ENCODE measurements around the gene DENND6B. TPM values are rescaled to one million over a fixed set of nuclear protein-coding genes. Genes with fewer than 3 reads are reported as not detected.

The DENND6B gene
- total RNA-seq, 1 experiment from 2014 or later: 2.5 TPM

DNA sequence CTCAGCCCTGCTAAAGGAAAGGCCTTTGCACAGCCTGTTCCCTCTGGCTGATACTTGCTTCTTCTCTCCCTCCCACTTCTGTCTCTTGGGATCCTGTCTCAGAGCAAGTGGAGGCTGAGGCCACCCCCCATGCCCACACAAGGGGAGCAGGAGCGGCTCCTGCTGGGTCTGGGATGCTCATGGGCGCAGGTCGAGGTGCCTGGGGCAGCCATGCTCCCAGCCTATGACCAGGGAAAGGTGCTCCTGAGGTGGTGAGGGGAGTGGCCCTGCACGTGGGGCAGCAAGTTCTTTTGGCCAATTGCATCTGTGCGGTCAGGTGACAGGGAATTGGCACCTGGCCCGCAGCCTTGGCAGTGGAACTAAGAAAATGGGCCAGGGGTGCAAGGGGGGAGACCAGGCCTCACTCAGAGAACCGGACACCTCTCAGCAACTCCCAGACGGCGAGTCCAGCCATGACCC is 58.1 kb downstream of the DENND6B start:
- no peaks in the 10 kb centered on the region; the same call in 1 of the 2 replicates for H3K36me3 Mint-ChIP-seq
- peaks cover 54% of the 10 kb centered on the region for H3K27me3 Mint-ChIP-seq (ENCODE audit: low read depth)
- no peaks in the 10 kb centered on the region for H3K9me3 Mint-ChIP-seq
- TF ChIP-seq SMAD3 (CRISPR knock-in tag; IDR thresholded peaks at IDR 0.05; ENCODE audit: borderline replicate concordance) (no peak), MAX (CRISPR knock-in tag; IDR thresholded peaks at IDR 0.05) (no peak), JAZF1 (CRISPR knock-in tag; IDR thresholded peaks at IDR 0.05) (no peak), ATF2 (CRISPR knock-in tag; IDR thresholded peaks at IDR 0.05; ENCODE audit: borderline replicate concordance, low read depth) (no peak), ZNF317 (CRISPR knock-in tag; IDR thresholded peaks at IDR 0.05; ENCODE audit: borderline replicate concordance, low read depth) (no peak), NR3C1 (CRISPR knock-in tag; conservative IDR thresholded peaks at IDR 0.05; ENCODE audit: low read depth) (no peak), ZNF416 (CRISPR knock-in tag; IDR thresholded peaks at IDR 0.05) (no peak)
- TF ChIP-seq, protein P1, sequence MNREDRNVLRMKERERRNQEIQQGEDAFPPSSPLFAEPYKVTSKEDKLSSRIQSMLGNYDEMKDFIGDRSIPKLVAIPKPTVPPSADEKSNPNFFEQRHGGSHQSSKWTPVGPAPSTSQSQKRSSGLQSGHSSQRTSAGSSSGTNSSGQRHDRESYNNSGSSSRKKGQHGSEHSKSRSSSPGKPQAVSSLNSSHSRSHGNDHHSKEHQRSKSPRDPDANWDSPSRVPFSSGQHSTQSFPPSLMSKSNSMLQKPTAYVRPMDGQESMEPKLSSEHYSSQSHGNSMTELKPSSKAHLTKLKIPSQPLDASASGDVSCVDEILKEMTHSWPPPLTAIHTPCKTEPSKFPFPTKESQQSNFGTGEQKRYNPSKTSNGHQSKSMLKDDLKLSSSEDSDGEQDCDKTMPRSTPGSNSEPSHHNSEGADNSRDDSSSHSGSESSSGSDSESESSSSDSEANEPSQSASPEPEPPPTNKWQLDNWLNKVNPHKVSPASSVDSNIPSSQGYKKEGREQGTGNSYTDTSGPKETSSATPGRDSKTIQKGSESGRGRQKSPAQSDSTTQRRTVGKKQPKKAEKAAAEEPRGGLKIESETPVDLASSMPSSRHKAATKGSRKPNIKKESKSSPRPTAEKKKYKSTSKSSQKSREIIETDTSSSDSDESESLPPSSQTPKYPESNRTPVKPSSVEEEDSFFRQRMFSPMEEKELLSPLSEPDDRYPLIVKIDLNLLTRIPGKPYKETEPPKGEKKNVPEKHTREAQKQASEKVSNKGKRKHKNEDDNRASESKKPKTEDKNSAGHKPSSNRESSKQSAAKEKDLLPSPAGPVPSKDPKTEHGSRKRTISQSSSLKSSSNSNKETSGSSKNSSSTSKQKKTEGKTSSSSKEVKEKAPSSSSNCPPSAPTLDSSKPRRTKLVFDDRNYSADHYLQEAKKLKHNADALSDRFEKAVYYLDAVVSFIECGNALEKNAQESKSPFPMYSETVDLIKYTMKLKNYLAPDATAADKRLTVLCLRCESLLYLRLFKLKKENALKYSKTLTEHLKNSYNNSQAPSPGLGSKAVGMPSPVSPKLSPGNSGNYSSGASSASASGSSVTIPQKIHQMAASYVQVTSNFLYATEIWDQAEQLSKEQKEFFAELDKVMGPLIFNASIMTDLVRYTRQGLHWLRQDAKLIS (CRISPR knock-in tag; IDR thresholded peaks at IDR 0.05; ENCODE audit: borderline replicate concordance): no peak
- POLR2A ChIA-PET: no interaction called here
- CTCF ChIA-PET: interaction anchor here (1.1 to 1.4 kb wide), 2 partner anchors 18 to 74 kb away, joined by 3 to 4 read pairs; partner anchors contain the start of gene HDAC10
- DNase-seq (ENCODE audit: low spot score): no peak
- no peak for ATAC-seq
- H3K27ac Mint-ChIP-seq: no peak overlapping the region
- peak overlapping the region; percentile 24; the same call in 1 of the 2 replicates for H3K4me3 Mint-ChIP-seq
- no peaks in the 10 kb centered on the region for H3K4me1 Mint-ChIP-seq

GRCh38 chr22:50267591-50268390 is 59.0 kb downstream of the DENND6B start:
- POLR2A ChIA-PET: interaction anchor here (1.1 to 1.3 kb wide), 3 partner anchors 15 to 40 kb away, joined by 3 to 4 read pairs (median 3); partner anchors contain the start of genes HDAC10 and PLXNB2
- CTCF ChIA-PET: interaction anchor here (0.5 to 2.4 kb wide), 19 partner anchors 8 to 258 kb away, joined by 3 to 20 read pairs (median 4); partner anchors contain the start of genes ADM2, HDAC10 and SCO2
- H3K36me3 Mint-ChIP-seq: no peaks in the 10 kb centered on the region
- ATAC-seq (peak; percentile 15), DNase-seq (ENCODE audit: low spot score) (peak; percentile 74)
- peaks cover 53% of the 10 kb centered on the region for H3K27me3 Mint-ChIP-seq (ENCODE audit: low read depth)
- no peaks in the 10 kb centered on the region for H3K9me3 Mint-ChIP-seq
- TF ChIP-seq PRRX2 (CRISPR knock-in tag; IDR thresholded peaks at IDR 0.05): no peak
- TF ChIP-seq, protein P2, sequence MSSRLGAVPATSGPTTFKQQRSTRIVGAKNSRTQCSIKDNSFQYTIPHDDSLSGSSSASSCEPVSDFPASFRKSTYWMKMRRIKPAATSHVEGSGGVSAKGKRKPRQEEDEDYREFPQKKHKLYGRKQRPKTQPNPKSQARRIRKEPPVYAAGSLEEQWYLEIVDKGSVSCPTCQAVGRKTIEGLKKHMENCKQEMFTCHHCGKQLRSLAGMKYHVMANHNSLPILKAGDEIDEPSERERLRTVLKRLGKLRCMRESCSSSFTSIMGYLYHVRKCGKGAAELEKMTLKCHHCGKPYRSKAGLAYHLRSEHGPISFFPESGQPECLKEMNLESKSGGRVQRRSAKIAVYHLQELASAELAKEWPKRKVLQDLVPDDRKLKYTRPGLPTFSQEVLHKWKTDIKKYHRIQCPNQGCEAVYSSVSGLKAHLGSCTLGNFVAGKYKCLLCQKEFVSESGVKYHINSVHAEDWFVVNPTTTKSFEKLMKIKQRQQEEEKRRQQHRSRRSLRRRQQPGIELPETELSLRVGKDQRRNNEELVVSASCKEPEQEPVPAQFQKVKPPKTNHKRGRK (CRISPR knock-in tag; IDR thresholded peaks at IDR 0.05; ENCODE audit: borderline replicate concordance): no peak
- no peak for TF ChIP-seq CBFB (CRISPR knock-in tag; IDR thresholded peaks at IDR 0.05; ENCODE audit: low read depth)
- TF ChIP-seq NR1H2 (CRISPR knock-in tag; IDR thresholded peaks at IDR 0.05): no peak
- no peak for TF ChIP-seq USF2 (CRISPR knock-in tag; IDR thresholded peaks at IDR 0.05)
- no peak for TF ChIP-seq PREB (CRISPR knock-in tag; IDR thresholded peaks at IDR 0.05; ENCODE audit: borderline replicate concordance)
- peak overlapping the region; percentile 50 for H3K4me3 Mint-ChIP-seq
- no peaks in the 10 kb centered on the region; the same call in 1 of the 2 replicates for H3K4me1 Mint-ChIP-seq
- no peak overlapping the region for H3K27ac Mint-ChIP-seq

Data from WTC11 (cell line).